GM12878 (cell line): ENCODE data around the gene CUEDC1. TPM values are rescaled to one million over a fixed set of nuclear protein-coding genes. Genes with fewer than 3 reads are reported as not detected.
A peak's percentile ranks its signal among the peaks of the same experiment; 100 is the strongest.

ENCODE experiments used
- DPF2 ChIP-seq: fragments of 450-650 bp; IDR thresholded peaks from 2 replicates; pipeline ENCODE4 v1.6.1; 2017; ENCODE audit warnings: mild to moderate bottlenecking
- FOXM1 ChIP-seq: IDR thresholded peaks from 2 replicates; pipeline ENCODE4 v1.6.1; 2012; ENCODE audit warnings: low read depth, mild to moderate bottlenecking, inconsistent platforms, low read length, moderate library complexity
- JUNB ChIP-seq: IDR thresholded peaks from 2 replicates; pipeline ENCODE4 v1.6.1; 2016; ENCODE audit warnings: antibody characterized with exemption, mild to moderate bottlenecking
- KDM1A ChIP-seq: fragments of 200-600 bp; sonication (generic); IDR thresholded peaks from 2 replicates; pipeline ENCODE4 v1.6.1; 2016; ENCODE audit warnings: borderline replicate concordance
- MTA2 ChIP-seq: fragments of 450-650 bp; IDR thresholded peaks from 2 replicates; pipeline ENCODE4 v1.6.1; 2016; ENCODE audit warnings: low read depth, mild to moderate bottlenecking, moderate library complexity
- NFIC ChIP-seq: IDR thresholded peaks from 2 replicates; pipeline ENCODE4 v1.6.1; 2012; ENCODE audit warnings: low read depth, mild to moderate bottlenecking, inconsistent platforms, low read length, moderate library complexity
- NR2C1 ChIP-seq: fragments of 450-650 bp; IDR thresholded peaks from 2 replicates; pipeline ENCODE4 v1.6.1; 2017; ENCODE audit warnings: antibody characterized with exemption, mild to moderate bottlenecking, moderate library complexity
- PAX8 ChIP-seq: fragments of 450-650 bp; IDR thresholded peaks from 2 replicates; pipeline ENCODE4 v1.6.1; 2017; ENCODE audit warnings: mild to moderate bottlenecking, moderate library complexity
- SIX5 ChIP-seq: IDR thresholded peaks from 2 replicates; pipeline ENCODE4 v1.6.1; 2011; ENCODE audit warnings: mild to moderate bottlenecking, low read depth, low read length, moderate library complexity; ENCODE audit not compliant: severe bottlenecking
- STAT3 ChIP-seq: IDR thresholded peaks from 2 replicates; pipeline ENCODE4 v1.6.1; 2011; ENCODE audit warnings: low read depth, low read length, improper control_type of control experiment
- TAF1 ChIP-seq: IDR thresholded peaks from 2 replicates; pipeline ENCODE4 v1.6.1; 2011; ENCODE audit warnings: mild to moderate bottlenecking, low read depth, low read length, borderline replicate concordance
- YY1 ChIP-seq: IDR thresholded peaks from 2 replicates; pipeline ENCODE4 v1.6.1; 2011; ENCODE audit warnings: low read depth, mild to moderate bottlenecking, low read length
- ZSCAN29 ChIP-seq: fragments of 450-650 bp; IDR thresholded peaks from 2 replicates; pipeline ENCODE4 v1.6.1; 2017; ENCODE audit warnings: mild to moderate bottlenecking, moderate library complexity
- polyA plus RNA-seq, 11 experiments: library from polyadenylated mRNA; depleted of rRNA in 4 of 11; unstranded in 6 of 11; stranded (reverse) in 5 of 11; fragments of >200 nt; fragmentation: Nextera tagmentation in 4 of 11; fragmentation: Illumina TruSeq in 1 of 11; extraction: Ambion mirVana in 4 of 11; extraction: Trizol in 1 of 11; gene quantifications; 1 replicate in 1 of 11; 2 replicates in 10 of 11; pipeline versions ENCODE4 v1.2.1 to v1.2.3, GENCODE V29; 2011 to 2016; ENCODE audit warnings: inconsistent platforms in 2 of 11, missing spikeins in 2 of 11, low read depth in 1 of 11
- total RNA-seq, 4 experiments: library from RNA; depleted of rRNA in 3 of 4; stranded (reverse); fragments of >200 nt in 3 of 4; fragmentation: Illumina TruSeq in 1 of 4; extraction: Trizol in 1 of 4; gene quantifications; 2 replicates each; pipeline versions ENCODE4 v1.2.1 to v1.2.3, GENCODE V29; 2013 to 2021
- TF ChIP-seq, protein P1 (sequence below): fragments of 450-650 bp; IDR thresholded peaks from 2 replicates; pipeline ENCODE4 v1.6.1; 2018; ENCODE audit warnings: mild to moderate bottlenecking, low read depth, moderate library complexity; ENCODE audit not compliant: partially characterized antibody
- TF ChIP-seq, protein P2 (sequence below): fragments of 450-650 bp; IDR thresholded peaks from 2 replicates; pipeline ENCODE4 v1.6.1; 2016; ENCODE audit warnings: mild to moderate bottlenecking, moderate library complexity, borderline replicate concordance
- TF ChIP-seq, protein P3 (sequence below): IDR thresholded peaks from 2 replicates; pipeline ENCODE4 v1.6.1; 2012; ENCODE audit warnings: low read depth, low read length, improper control_type of control experiment
- TF ChIP-seq, protein P4 (sequence below): fragments of 450-650 bp; conservative IDR thresholded peaks from 2 replicates; pipeline ENCODE4 v1.6.1; 2017; ENCODE audit warnings: mild to moderate bottlenecking, moderate library complexity
- TF ChIP-seq, protein P5 (sequence below): fragments of 450-650 bp; IDR thresholded peaks from 2 replicates; pipeline ENCODE4 v1.6.1; 2016; ENCODE audit warnings: mild to moderate bottlenecking

The CUEDC1 gene
- total and polyA plus RNA-seq, 10 of the 15 experiments (the other 5 are each of a cell fraction or from before 2014, with no cell fraction given): 0.24 to 7.4 (median 1.8) TPM

DNA sequence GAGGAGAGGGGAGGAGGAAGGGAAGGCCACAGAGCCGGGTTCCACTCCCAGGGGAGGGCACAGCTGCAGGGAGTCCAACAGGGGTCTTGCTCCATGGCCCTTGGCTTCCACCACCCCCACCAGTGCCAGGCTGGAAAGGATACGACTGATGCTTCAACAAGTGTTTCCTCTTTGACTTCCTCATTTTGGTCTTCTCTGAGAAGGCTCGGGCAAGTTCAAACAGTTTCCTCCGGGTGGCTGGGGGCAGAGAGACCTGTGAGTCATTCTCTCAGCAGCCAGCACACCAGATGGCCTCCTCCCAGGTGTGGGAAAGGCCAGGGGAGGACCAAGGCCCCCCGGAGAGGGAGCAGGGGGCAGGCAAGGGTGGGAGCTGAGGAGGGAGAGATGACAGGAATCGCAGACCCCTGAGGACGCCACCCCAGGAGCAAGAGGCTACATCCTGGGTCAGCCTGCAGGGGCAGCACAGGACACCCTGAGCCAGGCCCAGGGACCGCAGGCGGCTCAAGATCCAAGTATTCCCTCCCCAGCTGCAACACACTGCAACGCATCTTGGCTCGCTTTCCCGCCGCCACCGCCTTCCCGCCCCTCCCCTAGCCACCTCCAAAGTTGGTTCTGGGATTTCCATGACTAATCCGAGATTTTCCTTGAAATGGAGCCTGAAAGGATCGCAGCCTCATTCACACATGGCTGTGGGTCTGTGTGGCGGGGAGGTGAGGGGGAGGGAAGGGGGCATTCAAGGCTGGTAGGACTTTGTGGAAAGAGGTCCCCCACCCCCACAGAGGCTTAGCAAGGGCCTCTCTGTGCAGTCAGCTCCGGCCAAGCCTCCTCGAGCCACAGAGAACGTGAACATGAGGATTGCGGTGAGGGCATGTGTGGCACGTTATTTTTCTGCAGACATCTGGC, 87.0 kb downstream of the CUEDC1 start (continued):
- TF ChIP-seq, protein P1, sequence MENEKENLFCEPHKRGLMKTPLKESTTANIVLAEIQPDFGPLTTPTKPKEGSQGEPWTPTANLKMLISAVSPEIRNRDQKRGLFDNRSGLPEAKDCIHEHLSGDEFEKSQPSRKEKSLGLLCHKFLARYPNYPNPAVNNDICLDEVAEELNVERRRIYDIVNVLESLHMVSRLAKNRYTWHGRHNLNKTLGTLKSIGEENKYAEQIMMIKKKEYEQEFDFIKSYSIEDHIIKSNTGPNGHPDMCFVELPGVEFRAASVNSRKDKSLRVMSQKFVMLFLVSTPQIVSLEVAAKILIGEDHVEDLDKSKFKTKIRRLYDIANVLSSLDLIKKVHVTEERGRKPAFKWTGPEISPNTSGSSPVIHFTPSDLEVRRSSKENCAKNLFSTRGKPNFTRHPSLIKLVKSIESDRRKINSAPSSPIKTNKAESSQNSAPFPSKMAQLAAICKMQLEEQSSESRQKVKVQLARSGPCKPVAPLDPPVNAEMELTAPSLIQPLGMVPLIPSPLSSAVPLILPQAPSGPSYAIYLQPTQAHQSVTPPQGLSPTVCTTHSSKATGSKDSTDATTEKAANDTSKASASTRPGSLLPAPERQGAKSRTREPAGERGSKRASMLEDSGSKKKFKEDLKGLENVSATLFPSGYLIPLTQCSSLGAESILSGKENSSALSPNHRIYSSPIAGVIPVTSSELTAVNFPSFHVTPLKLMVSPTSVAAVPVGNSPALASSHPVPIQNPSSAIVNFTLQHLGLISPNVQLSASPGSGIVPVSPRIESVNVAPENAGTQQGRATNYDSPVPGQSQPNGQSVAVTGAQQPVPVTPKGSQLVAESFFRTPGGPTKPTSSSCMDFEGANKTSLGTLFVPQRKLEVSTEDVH: no peak
- TF ChIP-seq, protein P2, sequence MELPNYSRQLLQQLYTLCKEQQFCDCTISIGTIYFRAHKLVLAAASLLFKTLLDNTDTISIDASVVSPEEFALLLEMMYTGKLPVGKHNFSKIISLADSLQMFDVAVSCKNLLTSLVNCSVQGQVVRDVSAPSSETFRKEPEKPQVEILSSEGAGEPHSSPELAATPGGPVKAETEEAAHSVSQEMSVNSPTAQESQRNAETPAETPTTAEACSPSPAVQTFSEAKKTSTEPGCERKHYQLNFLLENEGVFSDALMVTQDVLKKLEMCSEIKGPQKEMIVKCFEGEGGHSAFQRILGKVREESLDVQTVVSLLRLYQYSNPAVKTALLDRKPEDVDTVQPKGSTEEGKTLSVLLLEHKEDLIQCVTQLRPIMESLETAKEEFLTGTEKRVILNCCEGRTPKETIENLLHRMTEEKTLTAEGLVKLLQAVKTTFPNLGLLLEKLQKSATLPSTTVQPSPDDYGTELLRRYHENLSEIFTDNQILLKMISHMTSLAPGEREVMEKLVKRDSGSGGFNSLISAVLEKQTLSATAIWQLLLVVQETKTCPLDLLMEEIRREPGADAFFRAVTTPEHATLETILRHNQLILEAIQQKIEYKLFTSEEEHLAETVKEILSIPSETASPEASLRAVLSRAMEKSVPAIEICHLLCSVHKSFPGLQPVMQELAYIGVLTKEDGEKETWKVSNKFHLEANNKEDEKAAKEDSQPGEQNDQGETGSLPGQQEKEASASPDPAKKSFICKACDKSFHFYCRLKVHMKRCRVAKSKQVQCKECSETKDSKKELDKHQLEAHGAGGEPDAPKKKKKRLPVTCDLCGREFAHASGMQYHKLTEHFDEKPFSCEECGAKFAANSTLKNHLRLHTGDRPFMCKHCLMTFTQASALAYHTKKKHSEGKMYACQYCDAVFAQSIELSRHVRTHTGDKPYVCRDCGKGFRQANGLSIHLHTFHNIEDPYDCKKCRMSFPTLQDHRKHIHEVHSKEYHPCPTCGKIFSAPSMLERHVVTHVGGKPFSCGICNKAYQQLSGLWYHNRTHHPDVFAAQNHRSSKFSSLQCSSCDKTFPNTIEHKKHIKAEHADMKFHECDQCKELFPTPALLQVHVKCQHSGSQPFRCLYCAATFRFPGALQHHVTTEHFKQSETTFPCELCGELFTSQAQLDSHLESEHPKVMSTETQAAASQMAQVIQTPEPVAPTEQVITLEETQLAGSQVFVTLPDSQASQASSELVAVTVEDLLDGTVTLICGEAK: no peak
- no peak for TF ChIP-seq ZSCAN29
- TF ChIP-seq NFIC: peak; percentile 57; the same call in 1 of the 2 replicates
- no peak for TF ChIP-seq SIX5
- TF ChIP-seq NR2C1: no peak
- no peak for TF ChIP-seq TAF1
- TF ChIP-seq STAT3: no peak
- TF ChIP-seq, protein P3, sequence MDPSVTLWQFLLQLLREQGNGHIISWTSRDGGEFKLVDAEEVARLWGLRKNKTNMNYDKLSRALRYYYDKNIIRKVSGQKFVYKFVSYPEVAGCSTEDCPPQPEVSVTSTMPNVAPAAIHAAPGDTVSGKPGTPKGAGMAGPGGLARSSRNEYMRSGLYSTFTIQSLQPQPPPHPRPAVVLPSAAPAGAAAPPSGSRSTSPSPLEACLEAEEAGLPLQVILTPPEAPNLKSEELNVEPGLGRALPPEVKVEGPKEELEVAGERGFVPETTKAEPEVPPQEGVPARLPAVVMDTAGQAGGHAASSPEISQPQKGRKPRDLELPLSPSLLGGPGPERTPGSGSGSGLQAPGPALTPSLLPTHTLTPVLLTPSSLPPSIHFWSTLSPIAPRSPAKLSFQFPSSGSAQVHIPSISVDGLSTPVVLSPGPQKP: no peak
- TF ChIP-seq, protein P4, sequence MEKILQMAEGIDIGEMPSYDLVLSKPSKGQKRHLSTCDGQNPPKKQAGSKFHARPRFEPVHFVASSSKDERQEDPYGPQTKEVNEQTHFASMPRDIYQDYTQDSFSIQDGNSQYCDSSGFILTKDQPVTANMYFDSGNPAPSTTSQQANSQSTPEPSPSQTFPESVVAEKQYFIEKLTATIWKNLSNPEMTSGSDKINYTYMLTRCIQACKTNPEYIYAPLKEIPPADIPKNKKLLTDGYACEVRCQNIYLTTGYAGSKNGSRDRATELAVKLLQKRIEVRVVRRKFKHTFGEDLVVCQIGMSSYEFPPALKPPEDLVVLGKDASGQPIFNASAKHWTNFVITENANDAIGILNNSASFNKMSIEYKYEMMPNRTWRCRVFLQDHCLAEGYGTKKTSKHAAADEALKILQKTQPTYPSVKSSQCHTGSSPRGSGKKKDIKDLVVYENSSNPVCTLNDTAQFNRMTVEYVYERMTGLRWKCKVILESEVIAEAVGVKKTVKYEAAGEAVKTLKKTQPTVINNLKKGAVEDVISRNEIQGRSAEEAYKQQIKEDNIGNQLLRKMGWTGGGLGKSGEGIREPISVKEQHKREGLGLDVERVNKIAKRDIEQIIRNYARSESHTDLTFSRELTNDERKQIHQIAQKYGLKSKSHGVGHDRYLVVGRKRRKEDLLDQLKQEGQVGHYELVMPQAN: no peak
- peak; percentile 72 for TF ChIP-seq FOXM1
- TF ChIP-seq MTA2: peak; percentile 46; the same call in 1 of the 2 replicates
- no peak for TF ChIP-seq PAX8
- TF ChIP-seq KDM1A: no peak
- no peak for TF ChIP-seq YY1
- TF ChIP-seq, protein P5, sequence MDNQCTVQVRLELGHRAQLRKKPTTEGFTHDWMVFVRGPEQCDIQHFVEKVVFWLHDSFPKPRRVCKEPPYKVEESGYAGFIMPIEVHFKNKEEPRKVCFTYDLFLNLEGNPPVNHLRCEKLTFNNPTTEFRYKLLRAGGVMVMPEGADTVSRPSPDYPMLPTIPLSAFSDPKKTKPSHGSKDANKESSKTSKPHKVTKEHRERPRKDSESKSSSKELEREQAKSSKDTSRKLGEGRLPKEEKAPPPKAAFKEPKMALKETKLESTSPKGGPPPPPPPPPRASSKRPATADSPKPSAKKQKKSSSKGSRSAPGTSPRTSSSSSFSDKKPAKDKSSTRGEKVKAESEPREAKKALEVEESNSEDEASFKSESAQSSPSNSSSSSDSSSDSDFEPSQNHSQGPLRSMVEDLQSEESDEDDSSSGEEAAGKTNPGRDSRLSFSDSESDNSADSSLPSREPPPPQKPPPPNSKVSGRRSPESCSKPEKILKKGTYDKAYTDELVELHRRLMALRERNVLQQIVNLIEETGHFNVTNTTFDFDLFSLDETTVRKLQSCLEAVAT: no peak
- TF ChIP-seq JUNB: peak; percentile 49; the same call in 1 of the 2 replicates
- TF ChIP-seq DPF2: peak; percentile 75
